T-helper 2 cell treated with Interferon-gamma antibody and Interleukin-4, amounts not matched to agents 100 ng/mL and 5 ng/mL, for 36 hours (primary cell): ENCODE results near the gene CSK. TPM values are rescaled to one million over a fixed set of nuclear protein-coding genes. Genes with fewer than 3 reads are reported as not detected.

Source experiments
- intact Hi-C: fragments of 100-400 bp; cut with micrococcal nuclease; formaldehyde crosslinking; loops from one replicate; pipeline ENCODE4 v1.15.1; 2023
- total RNA-seq: library from RNA; stranded (reverse); gene quantifications from 2 replicates; pipeline ENCODE4 v1.2.3, GENCODE V29; 2022

The CSK gene
- total RNA-seq, 1 donor from 2014 or later: 408 TPM

GRCh38 chr15:74799856-74800558 lies 18.1 kb downstream of the CSK start:
- intact Hi-C loops: loop anchor here (1.0 kb wide), 3 partner anchors 20 to 165 kb away; no protein-coding TSS in a partner anchor

GRCh38 chr15:74800559-74801094 lies 18.7 kb downstream of the CSK start:
- intact Hi-C loops: loop anchor here (1.0 kb wide), 3 partner anchors 20 to 165 kb away; no protein-coding TSS in a partner anchor

- intact Hi-C loops: no loop called here
Observed at GRCh38 chr15:74801311-74801997, 19.6 kb downstream of the CSK start.

- intact Hi-C loops: no loop called here
Observed at GRCh38 chr15:74802290-74802689, 20.4 kb downstream of the CSK start.

- intact Hi-C loops: no loop called here
Observed at GRCh38 chr15:74802862-74803447, 21.1 kb downstream of the CSK start.

GRCh38 chr15:74804935-74805334 lies 23.1 kb downstream of the CSK start:
- intact Hi-C loops: no loop called here

GRCh38 chr15:74807282-74807681 lies 25.4 kb downstream of the CSK start:
- intact Hi-C loops: no loop called here

GRCh38 chr15:74808078-74808839 lies 26.4 kb downstream of the CSK start:
- intact Hi-C loops: no loop called here

GRCh38 chr15:74808840-74809229 lies 27.0 kb downstream of the CSK start:
- intact Hi-C loops: no loop called here

- intact Hi-C loops: no loop called here
Observed at GRCh38 chr15:74809242-74809641, 27.4 kb downstream of the CSK start.

- intact Hi-C loops: no loop called here
Observed at GRCh38 chr15:74809956-74810355, 28.1 kb downstream of the CSK start.

- intact Hi-C loops: no loop called here
Observed at GRCh38 chr15:74812533-74812932, 30.7 kb downstream of the CSK start, which contains the start of gene LMAN1L. TSS of gene LMAN1L (plus strand) at chr15:74812835. CDS start at chr15:74812855, 20 bp downstream.

GRCh38 chr15:74815121-74815934 lies 33.4 kb downstream of the CSK start:
- intact Hi-C loops: no loop called here

GRCh38 chr15:74815961-74816360 lies 34.1 kb downstream of the CSK start:
- intact Hi-C loops: no loop called here

- intact Hi-C loops: no loop called here
Observed at GRCh38 chr15:74816624-74817369, 34.9 kb downstream of the CSK start.

- intact Hi-C loops: no loop called here
Observed at GRCh38 chr15:74817370-74817737, 35.5 kb downstream of the CSK start.

- intact Hi-C loops: no loop called here
Observed at GRCh38 chr15:74820056-74820455, 38.2 kb downstream of the CSK start.

GRCh38 chr15:74821091-74821789 lies 39.4 kb downstream of the CSK start:
- intact Hi-C loops: no loop called here

GRCh38 chr15:74821790-74822158 lies 39.9 kb downstream of the CSK start:
- intact Hi-C loops: no loop called here
